SK-N-SH (cell line): ENCODE measurements around the gene PMM2. TPM values are rescaled to one million over a fixed set of nuclear protein-coding genes. Genes with fewer than 3 reads are reported as not detected.

ENCODE experiments used
- CTCF ChIA-PET: fragments of 300-600, 350-600 bp; formaldehyde crosslinking; extraction: SDS; loops from one replicate; lab custom pipeline; 2021; lab: Yijun Ruan, JAX
- POLR2A ChIA-PET: fragments of 350-600 bp; sonication (Branson Sonifier 250); formaldehyde crosslinking; extraction: SDS; loops from one replicate; lab custom pipeline; 2020; ENCODE audit warnings: antibody characterized with exemption, inconsistent platforms; lab: Yijun Ruan, JAX
- DNase-seq: peaks from one replicate; pipeline ENCODE4 v3.0.0; 2012
- H2AFZ ChIP-seq: fragments of 200-600 bp; sonication (generic); 2 replicates; pipeline ENCODE4 v1.8.1; 2016; ENCODE audit warnings: antibody characterized with exemption, mild to moderate bottlenecking, low read depth
- H3F3A ChIP-seq: fragments of 200-600 bp; sonication (generic); replicated peaks from 2 replicates; pipeline ENCODE3; 2016; ENCODE audit warnings: antibody characterized with exemption, mild to moderate bottlenecking; ENCODE audit not compliant: insufficient read depth
- H3K27ac ChIP-seq, 2 experiments: fragments of 200-500 bp in 1 of 2; fragments of 200-600 bp in 1 of 2; sonication (Bioruptor generic) in 1 of 2; sonication (generic), shearing (Covaris generic) in 1 of 2; 2 replicates each; pipeline versions ENCODE4 v1.5.1 to v1.6.1; 2014 to 2016; ENCODE audit warnings: low read depth in 2 of 2, inconsistent platforms in 1 of 2, low read length in 1 of 2, mild to moderate bottlenecking in 1 of 2, mixed read lengths in 1 of 2
- H3K27me3 ChIP-seq: fragments of 200-600 bp; sonication (generic), shearing (Covaris generic); 2 replicates; pipeline ENCODE4 v1.6.1; 2016; ENCODE audit warnings: mixed run types; ENCODE audit not compliant: insufficient read depth
- H3K36me3 ChIP-seq, 2 experiments: fragments of 200-500 bp in 1 of 2; fragments of 200-600 bp in 1 of 2; sonication (Bioruptor generic) in 1 of 2; sonication (generic) in 1 of 2; replicated peaks in 1 of 2; 2 replicates each; pipeline versions ENCODE3 to v1.5.1; 2014 to 2016; ENCODE audit warnings: low read length in 1 of 2, mild to moderate bottlenecking in 1 of 2; ENCODE audit not compliant: insufficient read depth in 2 of 2, control insufficient read depth in 1 of 2
- H3K4me1 ChIP-seq, 2 experiments: fragments of 200-500 bp in 1 of 2; fragments of 200-600 bp in 1 of 2; sonication (Bioruptor generic) in 1 of 2; sonication (generic), shearing (Covaris generic) in 1 of 2; 2 replicates each; pipeline versions ENCODE4 v1.5.1 to v1.6.1; 2014 to 2016; ENCODE audit warnings: low read depth in 1 of 2, low read length in 1 of 2, mixed run types in 1 of 2; ENCODE audit not compliant: insufficient read depth in 2 of 2, control insufficient read depth in 1 of 2
- H3K4me2 ChIP-seq: fragments of 200-600 bp; sonication (generic), shearing (Covaris generic); 2 replicates; pipeline ENCODE4 v1.6.1; 2017; ENCODE audit warnings: mixed run types
- H3K4me3 ChIP-seq, 2 experiments: fragments of 200-500 bp in 1 of 2; fragments of 200-600 bp in 1 of 2; sonication (Bioruptor generic) in 1 of 2; sonication (generic), shearing (Covaris generic) in 1 of 2; 2 replicates each; pipeline versions ENCODE4 v1.5.1 to v1.8.1; 2014 to 2016; ENCODE audit warnings: low read depth in 2 of 2, inconsistent platforms in 1 of 2, low read length in 1 of 2, mild to moderate bottlenecking in 1 of 2, mixed read lengths in 1 of 2, moderate library complexity in 1 of 2
- H3K79me2 ChIP-seq: fragments of 200-600 bp; sonication (generic); 2 replicates; pipeline ENCODE4 v1.8.1; 2017; ENCODE audit warnings: mild to moderate bottlenecking; ENCODE audit not compliant: insufficient read depth
- H3K9ac ChIP-seq: fragments of 200-600 bp; sonication (generic); 2 replicates; pipeline ENCODE4 v1.6.1; 2017; ENCODE audit warnings: mixed run types
- H3K9me2 ChIP-seq: fragments of 200-600 bp; sonication (generic); 2 replicates; pipeline ENCODE4 v1.6.1; 2017; ENCODE audit warnings: mixed run types
- H3K9me3 ChIP-seq: fragments of 200-600 bp; sonication (generic); 2 replicates; pipeline ENCODE4 v1.6.1; 2017; ENCODE audit warnings: mixed run types, mild to moderate bottlenecking, moderate library complexity
- H4K20me1 ChIP-seq: fragments of 200-600 bp; sonication (generic); 2 replicates; pipeline ENCODE4 v1.6.1; 2017; ENCODE audit warnings: mild to moderate bottlenecking, mixed run types; ENCODE audit not compliant: insufficient read depth
- ELF1 ChIP-seq: IDR thresholded peaks from 2 replicates; pipeline ENCODE4 v1.4.0; 2012
- FOSL2 ChIP-seq: IDR thresholded peaks from 2 replicates; pipeline ENCODE4 v1.4.0; 2012; ENCODE audit warnings: low read depth, mild to moderate bottlenecking, moderate library complexity, borderline replicate concordance
- FOXJ3 ChIP-seq: sonication (generic); formaldehyde crosslinking; IDR thresholded peaks from 2 replicates; pipeline ENCODE4 v1.5.1; 2020; ENCODE audit warnings: mild to moderate bottlenecking, missing genetic modification reagents
- IRF3 ChIP-seq: fragments of 150-350 bp; IDR thresholded peaks from 2 replicates; pipeline ENCODE4 v1.6.1; 2016; ENCODE audit warnings: mild to moderate bottlenecking, low read depth, low read length
- MEF2A ChIP-seq: IDR thresholded peaks from 2 replicates; pipeline ENCODE4 v1.4.0; 2012; ENCODE audit warnings: low read depth, borderline replicate concordance
- NFIC ChIP-seq: IDR thresholded peaks from 2 replicates; pipeline ENCODE4 v1.4.0; 2012; ENCODE audit warnings: borderline replicate concordance
- NRF1 ChIP-seq: IDR thresholded peaks from 2 replicates; pipeline ENCODE4 v1.6.1; 2012; ENCODE audit warnings: low read depth, mild to moderate bottlenecking, low read length
- RCOR1 ChIP-seq: fragments of 150-350 bp; IDR thresholded peaks from 2 replicates; pipeline ENCODE4 v1.6.1; 2017; ENCODE audit warnings: antibody characterized with exemption, low read length
- SIN3A ChIP-seq: IDR thresholded peaks from 2 replicates; pipeline ENCODE4 v1.6.1; 2012; ENCODE audit warnings: low read depth, mild to moderate bottlenecking, low read length, moderate library complexity, borderline replicate concordance
- WGBS: methylation state at CpG from one replicate; pipeline ENCODE4 v1.1.6; 2017; ENCODE audit warnings: low lambda C conversion rate; 5-methylcytosine and 5-hydroxymethylcytosine counted together
- polyA plus RNA-seq, 3 experiments: library from polyadenylated mRNA; depleted of rRNA; stranded (reverse); fragments of >200 nt; gene quantifications; 2 replicates each; pipeline ENCODE4 v1.2.3, GENCODE V29; 2012
- TF ChIP-seq, protein P1 (sequence below): fragments of 150-350 bp; IDR thresholded peaks from 2 replicates; pipeline ENCODE4 v1.6.1; 2017; ENCODE audit warnings: antibody characterized with exemption, low read length, low read depth, borderline replicate concordance
- TF ChIP-seq, protein P2 (sequence below): IDR thresholded peaks from 2 replicates; pipeline ENCODE4 v1.4.0; 2012; ENCODE audit warnings: low read depth, borderline replicate concordance

PMM2 gene
- polyA plus RNA-seq, 1 of the 3 experiments (the other 2 are of a cell fraction), result 24.3 TPM

- 53% methylated on average over 3 of the region's 3 CpGs for WGBS
- POLR2A ChIA-PET, result no interaction called here
- no peak overlapping the region for H3K4me2 ChIP-seq
- no peak overlapping the region for H3K9ac ChIP-seq
- no peaks in the 10 kb centered on the region for H3K36me3 ChIP-seq
- no peak overlapping the region for H3K27ac ChIP-seq
- no peaks in the 10 kb centered on the region for H4K20me1 ChIP-seq
- H2AFZ ChIP-seq, result no peak overlapping the region
- no peaks in the 10 kb centered on the region for H3K27me3 ChIP-seq
- CTCF ChIA-PET, result no interaction called here
- no peak overlapping the region for H3K4me3 ChIP-seq
- no peak for DNase-seq
- TF ChIP-seq FOXJ3 (CRISPR knock-in tag), result no peak
- no peaks in the 10 kb centered on the region for H3K9me2 ChIP-seq
- no peaks in the 10 kb centered on the region for H3K9me3 ChIP-seq
- H3K4me1 ChIP-seq, result no peaks in the 10 kb centered on the region
- H3K79me2 ChIP-seq, result no peaks in the 10 kb centered on the region
- no peaks in the 10 kb centered on the region for H3F3A ChIP-seq
Observed at GRCh38 chr16:8773537-8773936, 24.1 kb upstream of the PMM2 start.

- no peak overlapping the region for H3K9ac ChIP-seq
- ChIA-PET POLR2A (no interaction called here), CTCF (no interaction called here)
- no peaks in the 10 kb centered on the region for H3K4me1 ChIP-seq
- no peak overlapping the region for H3K4me3 ChIP-seq
- no peaks in the 10 kb centered on the region for H3K9me2 ChIP-seq
- no peak overlapping the region for H3K4me2 ChIP-seq
- no peaks in the 10 kb centered on the region for H3F3A ChIP-seq
- H3K27me3 ChIP-seq, result no peaks in the 10 kb centered on the region
- H2AFZ ChIP-seq, result no peak overlapping the region
- DNase-seq, result no peak
- no peaks in the 10 kb centered on the region for H3K36me3 ChIP-seq
- TF ChIP-seq, protein P1, sequence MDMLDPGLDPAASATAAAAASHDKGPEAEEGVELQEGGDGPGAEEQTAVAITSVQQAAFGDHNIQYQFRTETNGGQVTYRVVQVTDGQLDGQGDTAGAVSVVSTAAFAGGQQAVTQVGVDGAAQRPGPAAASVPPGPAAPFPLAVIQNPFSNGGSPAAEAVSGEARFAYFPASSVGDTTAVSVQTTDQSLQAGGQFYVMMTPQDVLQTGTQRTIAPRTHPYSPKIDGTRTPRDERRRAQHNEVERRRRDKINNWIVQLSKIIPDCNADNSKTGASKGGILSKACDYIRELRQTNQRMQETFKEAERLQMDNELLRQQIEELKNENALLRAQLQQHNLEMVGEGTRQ, result no peak
- no peak for TF ChIP-seq IRF3
- TF ChIP-seq, protein P2, sequence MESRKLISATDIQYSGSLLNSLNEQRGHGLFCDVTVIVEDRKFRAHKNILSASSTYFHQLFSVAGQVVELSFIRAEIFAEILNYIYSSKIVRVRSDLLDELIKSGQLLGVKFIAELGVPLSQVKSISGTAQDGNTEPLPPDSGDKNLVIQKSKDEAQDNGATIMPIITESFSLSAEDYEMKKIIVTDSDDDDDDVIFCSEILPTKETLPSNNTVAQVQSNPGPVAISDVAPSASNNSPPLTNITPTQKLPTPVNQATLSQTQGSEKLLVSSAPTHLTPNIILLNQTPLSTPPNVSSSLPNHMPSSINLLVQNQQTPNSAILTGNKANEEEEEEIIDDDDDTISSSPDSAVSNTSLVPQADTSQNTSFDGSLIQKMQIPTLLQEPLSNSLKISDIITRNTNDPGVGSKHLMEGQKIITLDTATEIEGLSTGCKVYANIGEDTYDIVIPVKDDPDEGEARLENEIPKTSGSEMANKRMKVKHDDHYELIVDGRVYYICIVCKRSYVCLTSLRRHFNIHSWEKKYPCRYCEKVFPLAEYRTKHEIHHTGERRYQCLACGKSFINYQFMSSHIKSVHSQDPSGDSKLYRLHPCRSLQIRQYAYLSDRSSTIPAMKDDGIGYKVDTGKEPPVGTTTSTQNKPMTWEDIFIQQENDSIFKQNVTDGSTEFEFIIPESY, result no peak
- no peak for TF ChIP-seq NRF1
- no peak for TF ChIP-seq RCOR1
- TF ChIP-seq NFIC, result no peak
- TF ChIP-seq SIN3A, result no peak
- no peak for TF ChIP-seq ELF1
- no peak for TF ChIP-seq MEF2A
- no peak for TF ChIP-seq FOSL2
- H4K20me1 ChIP-seq, result no peaks in the 10 kb centered on the region
- H3K27ac ChIP-seq, result no peak overlapping the region
- 76% methylated on average over 11 of the region's 11 CpGs for WGBS
- H3K79me2 ChIP-seq, result no peaks in the 10 kb centered on the region
- H3K9me3 ChIP-seq, result no peaks in the 10 kb centered on the region
Observed at GRCh38 chr16:8774208-8774607, 23.4 kb upstream of the PMM2 start.
